Ovary (tissue), 3 donors: ENCODE measurements around the gene LIPF.

Source experiments
- CTCF ChIP-seq, 3 donors: fragments of 450-650 bp in 2 of 3; fragments of 200-600 bp in 1 of 3; IDR thresholded peaks; one replicate each; pipeline versions ENCODE4 v1.5.1 to v1.8.0; 2016 to 2022; ENCODE audit warnings: antibody characterized with exemption in 3 of 3, mild to moderate bottlenecking in 1 of 3
- POLR2A ChIP-seq: fragments of 450-650 bp; IDR thresholded peaks from one replicate; pipeline ENCODE4 v1.6.1; 2017; ENCODE audit warnings: antibody characterized with exemption, mild to moderate bottlenecking, moderate library complexity
- donor health status: DM: no; HTN: no; CAD: no.

- no peak for TF ChIP-seq POLR2A
- no peak for TF ChIP-seq CTCF (IDR thresholded peaks at IDR 0.05)
Measured at GRCh38 chr10:88617772-88618300, 46.4 kb upstream of the LIPF start.
